Prostate gland (tissue), 2 donors: Measurements from ENCODE around the gene ATG7.

Source experiments
- CTCF ChIP-seq, 4 experiments: fragments of 200-600 bp in 2 of 4; fragments of 450-650 bp in 2 of 4; sonication (generic) in 2 of 4; IDR thresholded peaks; 1 replicate in 3 of 4; 2 replicates in 1 of 4; pipeline ENCODE4 v1.5.1; 2016 to 2019; ENCODE audit warnings: antibody characterized with exemption in 4 of 4, mild to moderate bottlenecking in 2 of 4, moderate library complexity in 2 of 4
- POLR2A ChIP-seq: fragments of 450-650 bp; IDR thresholded peaks from one replicate; pipeline ENCODE4 v1.6.1; 2016; ENCODE audit warnings: antibody characterized with exemption, mild to moderate bottlenecking
- POLR2AphosphoS5 ChIP-seq: sonication (generic); formaldehyde crosslinking; IDR thresholded peaks from one replicate; pipeline ENCODE4 v1.6.1; 2017; ENCODE audit warnings: antibody characterized with exemption

- TF ChIP-seq CTCF (IDR thresholded peaks at IDR 0.05) (no peak), POLR2AphosphoS5 (no peak), POLR2A (no peak)
Measured at GRCh38 chr3:11532931-11533391, 260.8 kb downstream of the ATG7 start.
